Measurements from ENCODE around the gene AFF3.
"Not testable (repeated sequence)": the region's sequence is repeated elsewhere in the genome, so short reads cannot be mapped to it uniquely, and the experiment has no call there.

AFF3 gene

GRCh38 chr2:100174026-100174431, 31.6 kb upstream of the AFF3 start:
- no peak for TF ChIP-seq CTCF (IDR thresholded peaks at IDR 0.05; ENCODE audit: insufficient read depth, low read depth, low read length, missing control alignments)
- no peak for DNase-seq (ENCODE audit: low read depth)
- no peak overlapping the region for H3K4me3 ChIP-seq (ENCODE audit: low read length)

- no peak for TF ChIP-seq CTCF (IDR thresholded peaks at IDR 0.05; ENCODE audit: insufficient read depth, low read depth, low read length, missing control alignments)
- DNase-seq (ENCODE audit: low read depth): no peak
- no peak overlapping the region for H3K4me3 ChIP-seq (ENCODE audit: low read length)
Measured at GRCh38 chr2:100166701-100167100, 24.3 kb upstream of the AFF3 start.

GRCh38 chr2:100163605-100164004, 21.2 kb upstream of the AFF3 start:
- TF ChIP-seq CTCF (IDR thresholded peaks at IDR 0.05; ENCODE audit: insufficient read depth, low read depth, low read length, missing control alignments): no peak
- H3K4me3 ChIP-seq (ENCODE audit: low read length): no peak overlapping the region
- no peak for DNase-seq (ENCODE audit: low read depth)

GRCh38 chr2:100161945-100162620, 19.7 kb upstream of the AFF3 start:
- no peak overlapping the region for H3K4me3 ChIP-seq (ENCODE audit: low read length)
- no peak for TF ChIP-seq CTCF (IDR thresholded peaks at IDR 0.05; ENCODE audit: insufficient read depth, low read depth, low read length, missing control alignments)
- no peak for DNase-seq (ENCODE audit: low read depth)

GRCh38 chr2:100160396-100160795, 18.0 kb upstream of the AFF3 start:
- no peak overlapping the region for H3K4me3 ChIP-seq (ENCODE audit: low read length)
- TF ChIP-seq CTCF (IDR thresholded peaks at IDR 0.05; ENCODE audit: insufficient read depth, low read depth, low read length, missing control alignments): no peak
- DNase-seq (ENCODE audit: low read depth): no peak

- not testable (repeated sequence) for H3K4me3 ChIP-seq (ENCODE audit: low read length); DNase-seq (ENCODE audit: low read depth)
Measured at GRCh38 chr2:100151832-100152231, 9.4 kb upstream of the AFF3 start.

GRCh38 chr2:100151310-100151709, 8.9 kb upstream of the AFF3 start:
- DNase-seq (ENCODE audit: low read depth): no peak
- no peak overlapping the region for H3K4me3 ChIP-seq (ENCODE audit: low read length)
- TF ChIP-seq CTCF (IDR thresholded peaks at IDR 0.05; ENCODE audit: insufficient read depth, low read depth, low read length, missing control alignments): no peak
